ENCODE measurements around the gene SDCCAG8. TPM values are rescaled to one million over a fixed set of nuclear protein-coding genes. Genes with fewer than 3 reads are reported as not detected.

SDCCAG8 gene
- total RNA-seq, 4 donors from 2014 or later = 30.3 to 131 (median 55.4) TPM

GRCh38 chr1:243470502-243470901 lies 214.7 kb downstream of the SDCCAG8 start:
- Histone ChIP-seq H3K27me3 (no peaks in the 10 kb centered on the region), H3K9me3 (no peaks in the 10 kb centered on the region), H3K27ac (no peak overlapping the region), H3K36me3 (no peaks in the 10 kb centered on the region), H3K4me1 (no peaks in the 10 kb centered on the region), H3K4me3 (no peak overlapping the region)
- TF ChIP-seq POLR2A (IDR thresholded peaks at IDR 0.05) = no peak
- TF ChIP-seq, protein P1, sequence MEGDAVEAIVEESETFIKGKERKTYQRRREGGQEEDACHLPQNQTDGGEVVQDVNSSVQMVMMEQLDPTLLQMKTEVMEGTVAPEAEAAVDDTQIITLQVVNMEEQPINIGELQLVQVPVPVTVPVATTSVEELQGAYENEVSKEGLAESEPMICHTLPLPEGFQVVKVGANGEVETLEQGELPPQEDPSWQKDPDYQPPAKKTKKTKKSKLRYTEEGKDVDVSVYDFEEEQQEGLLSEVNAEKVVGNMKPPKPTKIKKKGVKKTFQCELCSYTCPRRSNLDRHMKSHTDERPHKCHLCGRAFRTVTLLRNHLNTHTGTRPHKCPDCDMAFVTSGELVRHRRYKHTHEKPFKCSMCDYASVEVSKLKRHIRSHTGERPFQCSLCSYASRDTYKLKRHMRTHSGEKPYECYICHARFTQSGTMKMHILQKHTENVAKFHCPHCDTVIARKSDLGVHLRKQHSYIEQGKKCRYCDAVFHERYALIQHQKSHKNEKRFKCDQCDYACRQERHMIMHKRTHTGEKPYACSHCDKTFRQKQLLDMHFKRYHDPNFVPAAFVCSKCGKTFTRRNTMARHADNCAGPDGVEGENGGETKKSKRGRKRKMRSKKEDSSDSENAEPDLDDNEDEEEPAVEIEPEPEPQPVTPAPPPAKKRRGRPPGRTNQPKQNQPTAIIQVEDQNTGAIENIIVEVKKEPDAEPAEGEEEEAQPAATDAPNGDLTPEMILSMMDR (IDR thresholded peaks at IDR 0.05) = no peak
- DNase-seq = no peak

GRCh38 chr1:243471026-243471685 lies 215.3 kb downstream of the SDCCAG8 start:
- Histone ChIP-seq H3K27me3 (no peaks in the 10 kb centered on the region), H3K9me3 (no peaks in the 10 kb centered on the region), H3K36me3 (no peaks in the 10 kb centered on the region), H3K27ac (no peak overlapping the region), H3K4me3 (no peak overlapping the region), H3K4me1 (no peaks in the 10 kb centered on the region)
- DNase-seq = no peak
- no peak for TF ChIP-seq POLR2A (IDR thresholded peaks at IDR 0.05)
- TF ChIP-seq, protein P1 (IDR thresholded peaks at IDR 0.05) = no peak

DNA sequence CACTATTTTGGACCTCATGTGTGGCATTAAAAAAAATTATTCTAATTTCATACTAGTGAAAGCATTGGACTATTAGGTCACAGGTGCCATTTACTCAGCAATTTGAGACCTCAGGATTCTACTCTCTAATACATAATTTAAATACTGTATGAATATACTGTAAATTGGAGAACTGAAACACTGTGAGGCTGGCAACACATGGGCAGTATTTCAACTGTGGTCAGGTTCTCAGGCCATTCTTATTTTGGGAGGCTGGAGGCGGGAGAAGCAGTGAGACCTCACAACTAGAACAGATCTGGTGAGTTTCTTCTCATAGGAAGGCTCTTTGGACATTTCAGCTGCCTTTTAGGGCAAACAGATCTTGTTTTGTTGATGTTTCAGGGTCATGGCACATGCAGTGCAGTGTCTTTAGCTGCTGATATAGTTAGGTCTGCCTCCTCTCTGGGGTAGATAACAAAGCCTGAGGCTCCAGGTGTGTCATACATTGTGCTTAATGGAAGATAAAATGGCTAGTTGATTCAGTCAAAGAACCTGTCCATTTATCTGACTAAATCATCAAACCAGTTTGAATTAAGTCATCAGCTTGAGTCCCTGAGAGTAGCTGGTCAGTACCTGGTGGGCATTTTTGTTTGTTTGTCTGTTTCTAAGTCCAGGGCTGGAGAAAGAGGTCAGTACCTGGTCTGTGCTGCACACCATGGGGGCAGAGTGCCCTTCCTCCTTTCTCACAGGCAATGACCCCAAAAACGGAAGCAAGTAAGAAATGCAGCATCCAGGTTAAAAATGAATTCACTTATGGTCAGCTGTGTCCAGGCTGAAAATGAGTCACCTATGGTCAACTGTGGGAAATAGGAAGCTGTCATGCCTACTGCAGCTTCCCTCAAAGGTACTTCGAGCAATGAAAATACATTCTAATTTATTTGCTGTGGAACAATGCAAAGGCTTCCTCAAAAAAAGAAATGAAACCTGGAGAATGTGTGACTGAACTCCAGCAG lies 216.2 kb downstream of the SDCCAG8 start:
- Histone ChIP-seq H3K36me3 (no peaks in the 10 kb centered on the region), H3K4me3 (no peak overlapping the region), H3K27me3 (no peaks in the 10 kb centered on the region), H3K4me1 (no peaks in the 10 kb centered on the region), H3K27ac (no peak overlapping the region), H3K9me3 (no peaks in the 10 kb centered on the region)
- TF ChIP-seq, protein P1 (IDR thresholded peaks at IDR 0.05) = no peak
- no peak for TF ChIP-seq POLR2A (IDR thresholded peaks at IDR 0.05)
- no peak for DNase-seq

DNA sequence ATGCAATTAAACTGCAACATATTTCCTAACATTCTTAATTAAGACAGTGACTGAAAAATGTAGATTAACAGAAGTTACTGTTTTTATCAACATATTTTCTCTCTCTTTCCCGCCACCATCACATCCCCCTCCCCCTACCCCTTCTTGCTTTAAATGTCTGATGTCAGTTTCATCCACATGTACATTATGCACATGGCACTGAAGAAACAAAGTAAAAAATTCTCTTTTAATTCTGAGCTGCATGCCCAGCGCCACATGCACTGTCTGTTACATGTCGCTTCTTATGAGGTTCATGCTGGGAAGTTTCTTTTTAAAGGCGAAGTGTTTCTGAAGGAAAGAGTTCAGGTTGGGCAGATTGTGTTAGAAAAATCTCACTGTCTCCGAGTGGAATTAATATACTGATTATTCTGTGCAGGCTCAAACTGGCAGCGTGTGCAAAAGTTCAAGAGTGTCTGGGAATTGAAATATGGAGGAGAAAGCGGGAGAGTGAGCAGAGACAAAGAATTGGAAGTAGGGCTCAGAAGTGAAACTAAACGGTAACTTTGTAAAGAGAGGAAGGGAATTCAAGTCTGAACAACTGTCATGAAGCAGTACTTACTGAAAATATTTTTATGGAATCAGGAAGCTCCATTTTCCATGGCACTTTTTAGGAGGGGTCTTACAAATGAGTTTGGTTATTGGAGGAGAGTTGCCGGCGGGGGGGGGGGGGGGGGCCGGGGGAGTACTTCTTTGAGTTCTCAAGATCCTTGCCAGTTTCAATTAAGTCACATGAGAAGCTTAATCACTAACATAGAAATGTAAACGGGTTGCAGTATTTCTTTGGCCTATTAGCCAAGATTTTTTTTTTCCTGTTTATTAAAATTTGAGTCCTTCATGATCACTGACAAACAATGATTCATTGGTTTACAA lies 217.6 kb downstream of the SDCCAG8 start:
- Histone ChIP-seq H3K36me3 (no peaks in the 10 kb centered on the region), H3K27ac (peak overlapping the region in 1 of 4 donors; percentile 35), H3K27me3 (no peaks in the 10 kb centered on the region), H3K4me1 (no peaks in the 10 kb centered on the region), H3K9me3 (no peaks in the 10 kb centered on the region), H3K4me3 (peak overlapping the region in 2 of 4 donors; percentile 18 to 43)
- DNase-seq = no peak
- no peak for TF ChIP-seq POLR2A (IDR thresholded peaks at IDR 0.05)
- TF ChIP-seq, protein P1 (IDR thresholded peaks at IDR 0.05) = no peak

Data from Peyer's patch (tissue), 4 donors.